ENCODE measurements around the gene CDKN2AIP.
A peak's percentile ranks its signal among the peaks of the same experiment; 100 is the strongest.

CDKN2AIP gene

DNA sequence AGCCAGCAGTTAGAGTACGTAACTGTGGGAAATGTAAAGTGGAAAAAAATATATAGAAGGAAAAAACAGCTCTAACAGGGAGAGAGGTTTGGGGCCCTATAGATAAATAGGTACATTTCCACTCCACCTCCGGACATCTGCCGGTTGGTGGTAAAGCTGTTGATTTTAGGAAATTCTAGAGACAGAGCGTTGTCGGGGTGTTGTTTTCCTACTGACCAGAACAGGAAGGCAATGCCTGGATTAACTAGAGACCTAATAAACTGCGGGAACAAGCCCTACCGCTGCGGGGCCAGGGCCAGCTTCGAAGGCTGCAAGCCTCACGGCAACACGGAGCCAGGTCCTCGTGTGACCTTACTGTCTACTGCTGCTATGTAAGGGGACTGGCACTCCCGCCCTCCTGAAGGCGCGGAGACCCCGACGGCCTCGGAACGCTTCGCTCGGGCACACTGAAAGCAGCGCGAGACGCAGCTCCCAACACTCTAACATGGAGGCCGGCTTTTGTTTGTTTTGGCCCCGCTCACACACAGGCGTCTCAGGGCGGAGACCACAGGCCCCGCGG is 702 bp upstream of the CDKN2AIP start:
- Histone ChIP-seq H3K79me2 (ENCODE audit: insufficient read depth, low read length) (peaks cover 57% of the 10 kb centered on the region), H3K4me3 (ENCODE audit: low read length, poor library complexity, severe bottlenecking) (peak overlapping the region; percentile 84), H3K4me2 (ENCODE audit: low read depth, low read length, poor library complexity, severe bottlenecking) (peak overlapping the region; percentile 79), H3K4me1 (ENCODE audit: insufficient read depth, low read length, poor library complexity, severe bottlenecking) (peaks cover 40% of the 10 kb centered on the region), H3F3A (ENCODE audit: low read depth) (peaks cover 7% of the 10 kb centered on the region; the same call in 1 of the 2 replicates), H4K20me1 (ENCODE audit: insufficient read depth, low read length, poor library complexity, severe bottlenecking) (peaks cover 41% of the 10 kb centered on the region), H2AFZ (ENCODE audit: low read length) (peak overlapping the region; percentile 70), H3K27me3 (ENCODE audit: insufficient read depth, low read length, poor library complexity, severe bottlenecking) (no peaks in the 10 kb centered on the region), H3K9me2 (replicated peaks; ENCODE audit: low read depth, low read length) (no peaks in the 10 kb centered on the region), H3K36me3 (ENCODE audit: insufficient read depth, low read length) (peaks cover 23% of the 10 kb centered on the region), H3K9me3 (ENCODE audit: insufficient read depth, low read depth, low read length) (no peaks in the 10 kb centered on the region), H3K9ac (ENCODE audit: low read depth, low read length, poor library complexity, severe bottlenecking) (peak overlapping the region; percentile 98)
- TF ChIP-seq, protein P1, sequence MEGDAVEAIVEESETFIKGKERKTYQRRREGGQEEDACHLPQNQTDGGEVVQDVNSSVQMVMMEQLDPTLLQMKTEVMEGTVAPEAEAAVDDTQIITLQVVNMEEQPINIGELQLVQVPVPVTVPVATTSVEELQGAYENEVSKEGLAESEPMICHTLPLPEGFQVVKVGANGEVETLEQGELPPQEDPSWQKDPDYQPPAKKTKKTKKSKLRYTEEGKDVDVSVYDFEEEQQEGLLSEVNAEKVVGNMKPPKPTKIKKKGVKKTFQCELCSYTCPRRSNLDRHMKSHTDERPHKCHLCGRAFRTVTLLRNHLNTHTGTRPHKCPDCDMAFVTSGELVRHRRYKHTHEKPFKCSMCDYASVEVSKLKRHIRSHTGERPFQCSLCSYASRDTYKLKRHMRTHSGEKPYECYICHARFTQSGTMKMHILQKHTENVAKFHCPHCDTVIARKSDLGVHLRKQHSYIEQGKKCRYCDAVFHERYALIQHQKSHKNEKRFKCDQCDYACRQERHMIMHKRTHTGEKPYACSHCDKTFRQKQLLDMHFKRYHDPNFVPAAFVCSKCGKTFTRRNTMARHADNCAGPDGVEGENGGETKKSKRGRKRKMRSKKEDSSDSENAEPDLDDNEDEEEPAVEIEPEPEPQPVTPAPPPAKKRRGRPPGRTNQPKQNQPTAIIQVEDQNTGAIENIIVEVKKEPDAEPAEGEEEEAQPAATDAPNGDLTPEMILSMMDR (conservative IDR thresholded peaks at IDR 0.05; ENCODE audit: low read length): no peak
- no peak for TF ChIP-seq EZH2phosphoT487 (IDR thresholded peaks at IDR 0.05; ENCODE audit: borderline replicate concordance)

DNA sequence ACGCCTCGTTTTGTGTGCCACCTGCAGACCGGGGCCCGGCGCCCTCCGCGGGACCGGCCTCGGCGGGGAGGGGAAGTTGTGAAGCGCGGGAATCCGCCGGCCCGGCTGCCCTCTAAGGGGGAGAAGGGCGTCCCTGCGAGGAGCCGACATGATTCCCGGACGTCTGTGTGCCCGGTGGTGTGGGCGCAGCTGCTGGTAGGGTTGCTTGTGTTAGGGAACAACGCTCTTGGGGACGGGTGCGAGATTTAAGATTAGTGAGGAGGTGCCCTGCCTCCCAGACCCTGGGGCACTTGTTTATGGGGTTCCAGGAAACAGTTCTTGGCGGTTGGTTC is 627 bp downstream of the CDKN2AIP start:
- H2AFZ ChIP-seq (ENCODE audit: low read length): no peak overlapping the region
- peaks cover 53% of the 10 kb centered on the region for H3K4me1 ChIP-seq (ENCODE audit: insufficient read depth, low read length, poor library complexity, severe bottlenecking)
- peaks cover 70% of the 10 kb centered on the region for H3K79me2 ChIP-seq (ENCODE audit: insufficient read depth, low read length)
- H3K9me3 ChIP-seq (ENCODE audit: insufficient read depth, low read depth, low read length): no peaks in the 10 kb centered on the region
- no peaks in the 10 kb centered on the region for H3K27me3 ChIP-seq (ENCODE audit: insufficient read depth, low read length, poor library complexity, severe bottlenecking)
- H3K9ac ChIP-seq (ENCODE audit: low read depth, low read length, poor library complexity, severe bottlenecking): peak overlapping the region; percentile 98
- H3K36me3 ChIP-seq (ENCODE audit: insufficient read depth, low read length): peaks cover 33% of the 10 kb centered on the region
- peaks cover 7% of the 10 kb centered on the region; the same call in 1 of the 2 replicates for H3F3A ChIP-seq (ENCODE audit: low read depth)
- no peaks in the 10 kb centered on the region for H3K9me2 ChIP-seq (replicated peaks; ENCODE audit: low read depth, low read length)
- H3K4me3 ChIP-seq (ENCODE audit: low read length, poor library complexity, severe bottlenecking): peak overlapping the region; percentile 84
- peaks cover 54% of the 10 kb centered on the region for H4K20me1 ChIP-seq (ENCODE audit: insufficient read depth, low read length, poor library complexity, severe bottlenecking)
- TF ChIP-seq, protein P1 (conservative IDR thresholded peaks at IDR 0.05; ENCODE audit: low read length): no peak
- H3K4me2 ChIP-seq (ENCODE audit: low read depth, low read length, poor library complexity, severe bottlenecking): peak overlapping the region; percentile 99

DNA sequence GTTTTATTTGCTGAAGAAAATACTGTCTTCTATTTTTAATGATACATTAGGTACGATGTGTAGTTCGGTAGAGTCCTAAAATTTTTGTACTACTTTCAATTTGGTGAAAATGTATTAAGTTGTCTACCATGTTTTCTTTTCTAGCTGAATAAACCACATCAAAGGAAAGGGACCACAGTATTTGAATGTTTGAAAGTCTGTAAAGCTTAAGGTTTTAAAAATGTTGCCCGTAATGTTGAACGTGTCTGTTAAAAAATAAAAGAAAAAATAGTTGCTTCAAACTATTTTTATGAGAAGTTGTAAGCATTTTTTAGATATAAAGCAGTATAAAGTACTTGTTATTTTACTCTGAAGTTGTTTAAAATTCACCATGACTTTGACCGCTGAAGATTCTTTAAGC is 3.2 kb downstream of the CDKN2AIP start:
- Histone ChIP-seq H3F3A (ENCODE audit: low read depth) (peaks cover 11% of the 10 kb centered on the region; the same call in 1 of the 2 replicates), H3K79me2 (ENCODE audit: insufficient read depth, low read length) (peaks cover 74% of the 10 kb centered on the region), H4K20me1 (ENCODE audit: insufficient read depth, low read length, poor library complexity, severe bottlenecking) (peaks cover 54% of the 10 kb centered on the region), H3K4me3 (ENCODE audit: low read length, poor library complexity, severe bottlenecking) (peak overlapping the region; percentile 84), H3K9ac (ENCODE audit: low read depth, low read length, poor library complexity, severe bottlenecking) (peak overlapping the region; percentile 98), H3K9me2 (replicated peaks; ENCODE audit: low read depth, low read length) (no peaks in the 10 kb centered on the region), H2AFZ (ENCODE audit: low read length) (no peak overlapping the region), H3K36me3 (ENCODE audit: insufficient read depth, low read length) (peaks cover 33% of the 10 kb centered on the region), H3K9me3 (ENCODE audit: insufficient read depth, low read depth, low read length) (no peaks in the 10 kb centered on the region), H3K4me1 (ENCODE audit: insufficient read depth, low read length, poor library complexity, severe bottlenecking) (peaks cover 53% of the 10 kb centered on the region), H3K27me3 (ENCODE audit: insufficient read depth, low read length, poor library complexity, severe bottlenecking) (no peaks in the 10 kb centered on the region), H3K4me2 (ENCODE audit: low read depth, low read length, poor library complexity, severe bottlenecking) (peak overlapping the region; percentile 99)
- TF ChIP-seq EZH2phosphoT487 (IDR thresholded peaks at IDR 0.05; ENCODE audit: borderline replicate concordance): no peak
- TF ChIP-seq, protein P1 (conservative IDR thresholded peaks at IDR 0.05; ENCODE audit: low read length): no peak

Measured in Loucy (cell line).